GM03348 (cell line): Measurements from ENCODE around the gene ASB2.
A peak's percentile ranks its signal among the peaks of the same experiment; 100 is the strongest.

Source experiments
- DNase-seq: peaks from one replicate; pipeline ENCODE4 v3.0.0; 2012; ENCODE audit warnings: low spot score

ASB2 gene

DNA sequence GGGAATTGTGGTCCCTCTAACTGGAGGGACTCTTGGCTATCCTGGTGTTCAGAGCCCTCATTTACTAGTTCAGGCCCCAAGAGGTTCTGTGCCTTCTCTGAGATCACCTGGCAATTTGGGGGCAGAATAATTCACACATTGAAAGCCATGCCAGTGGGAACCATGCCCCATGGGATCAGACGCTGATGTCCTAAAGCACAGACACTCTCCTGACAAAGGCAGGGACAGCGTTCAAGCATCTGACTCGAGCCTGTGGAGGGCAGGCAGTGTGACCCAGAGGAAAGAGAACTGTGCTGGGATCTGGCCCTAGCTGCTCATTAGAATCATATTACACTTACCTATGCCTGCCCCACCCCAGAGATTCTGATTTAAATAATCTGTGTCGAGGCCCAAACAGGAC, 2.4 kb upstream of the ASB2 start:
- no peak for DNase-seq

GRCh38 chr14:93977790-93978581, 1.6 kb upstream of the ASB2 start:
- no peak for DNase-seq

DNA sequence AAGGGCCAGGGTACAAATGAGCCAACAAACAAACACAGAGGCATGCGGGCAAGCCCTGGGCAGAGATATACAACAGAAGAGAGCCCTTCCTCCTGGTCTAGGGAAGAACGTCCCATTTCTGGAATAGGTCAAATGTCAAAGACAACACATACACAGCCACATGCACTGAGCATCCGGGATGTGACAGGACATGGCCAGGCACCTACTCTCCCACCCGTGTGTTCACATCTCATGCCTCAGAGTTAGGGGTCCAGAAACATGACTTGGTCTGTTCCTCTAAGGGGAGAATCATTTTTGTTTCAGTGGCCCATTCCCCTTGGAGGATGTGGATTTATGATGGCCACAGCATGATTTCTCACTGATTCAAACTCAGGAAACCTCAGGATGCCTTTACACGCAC, 801 bp upstream of the ASB2 start:
- no peak for DNase-seq

DNA sequence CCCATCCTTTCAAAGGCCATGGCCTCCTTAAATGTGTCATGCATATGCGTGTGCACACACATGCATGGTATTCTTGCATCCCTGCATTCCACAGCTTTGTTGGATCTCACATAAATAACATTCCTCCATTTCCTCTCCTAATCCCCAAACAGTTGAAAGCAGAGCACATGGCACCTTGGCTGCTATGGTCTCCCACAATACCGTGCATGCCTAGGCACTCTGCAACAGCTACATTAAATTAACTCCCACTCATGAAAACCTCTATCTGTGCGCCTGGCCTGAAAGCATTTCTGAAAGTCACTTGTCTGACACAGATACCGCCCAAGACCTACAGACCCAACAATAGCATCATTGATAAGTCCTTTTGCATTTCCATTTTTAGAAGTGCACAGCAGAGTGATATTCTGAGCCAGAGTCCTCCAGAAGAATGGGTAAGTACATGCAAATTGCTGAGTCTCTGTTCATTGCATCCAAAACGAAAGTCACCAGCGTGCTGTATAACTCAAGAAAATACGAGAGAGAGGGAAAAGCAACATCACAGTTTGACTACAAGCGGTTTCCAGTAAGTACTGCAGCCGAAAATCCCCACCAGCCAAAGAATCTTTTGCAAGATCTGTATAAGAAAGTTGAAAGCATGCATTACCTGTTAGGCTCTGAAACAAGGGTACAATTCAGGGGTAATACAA, 436 bp downstream of the ASB2 start:
- peak; percentile 36 for DNase-seq

DNA sequence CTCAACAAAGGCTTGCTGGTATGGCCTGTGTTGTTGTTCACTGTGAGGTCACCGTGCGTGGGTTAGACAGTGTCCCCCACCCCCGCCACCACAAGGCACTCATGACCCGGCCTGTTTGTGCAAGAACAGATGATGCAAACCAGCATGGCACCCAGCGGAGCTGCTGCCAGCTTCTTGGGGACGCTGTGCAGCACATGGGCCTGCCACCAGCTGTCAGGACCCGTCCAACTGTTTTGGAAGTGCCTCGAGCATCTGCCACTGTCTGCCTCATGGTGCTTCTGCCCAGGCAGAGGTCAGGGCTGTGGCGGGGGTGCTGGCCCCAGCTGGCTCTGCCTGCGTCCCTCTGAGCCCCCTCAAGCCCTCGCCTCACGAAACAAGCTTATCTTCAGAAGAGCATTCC, 1.5 kb downstream of the ASB2 start:
- no peak for DNase-seq

DNA sequence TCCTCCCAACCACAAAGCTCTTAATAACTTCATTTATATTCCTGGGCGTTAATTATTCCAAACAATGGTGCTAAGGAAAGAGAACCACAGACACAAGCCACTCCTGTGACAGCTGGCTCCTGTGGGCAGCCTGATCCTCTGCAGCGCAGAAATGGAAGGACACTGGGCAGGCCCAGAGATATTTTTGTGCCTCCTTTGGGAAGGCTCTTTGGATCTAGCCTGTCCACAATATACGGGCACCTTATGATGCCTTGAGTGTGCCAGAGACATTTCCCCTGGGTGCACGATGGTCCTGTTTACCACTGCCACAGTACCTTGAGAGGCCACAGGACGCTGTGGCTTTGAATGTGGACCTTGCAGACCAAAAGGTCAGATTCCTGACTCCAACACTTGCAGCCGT, 2.1 kb downstream of the ASB2 start:
- no peak for DNase-seq

GRCh38 chr14:93973607-93974006, 2.8 kb downstream of the ASB2 start:
- no peak for DNase-seq

DNA sequence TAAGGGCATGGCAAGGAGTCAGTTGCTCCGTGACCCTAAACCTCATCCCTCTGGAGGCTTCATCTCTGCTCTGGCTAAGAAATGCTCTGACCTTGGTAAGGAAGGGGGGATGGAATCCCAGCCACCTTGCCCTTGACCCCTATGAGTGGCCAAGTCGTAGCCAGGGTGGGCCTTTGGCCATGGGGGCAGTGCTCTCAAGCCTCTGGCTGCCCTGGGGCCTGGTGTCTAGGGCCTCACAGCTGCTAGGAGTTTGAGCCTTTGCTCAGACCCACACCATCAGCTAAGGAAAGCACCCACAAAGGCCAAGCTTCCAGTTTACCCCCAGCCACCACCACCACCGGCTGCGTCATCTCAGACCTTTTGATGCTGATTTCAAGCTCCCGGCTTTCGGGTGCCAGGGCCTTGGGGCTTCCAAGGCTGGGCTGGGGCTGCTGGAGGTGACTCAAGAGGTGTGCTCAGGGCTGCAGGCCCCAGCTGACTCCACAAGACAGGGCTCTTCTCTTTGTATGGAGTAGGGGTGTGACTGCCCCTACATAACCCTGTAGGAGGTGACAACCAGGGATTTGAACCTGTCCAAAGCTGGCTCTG, 3.7 kb downstream of the ASB2 start:
- DNase-seq, result no peak

DNA sequence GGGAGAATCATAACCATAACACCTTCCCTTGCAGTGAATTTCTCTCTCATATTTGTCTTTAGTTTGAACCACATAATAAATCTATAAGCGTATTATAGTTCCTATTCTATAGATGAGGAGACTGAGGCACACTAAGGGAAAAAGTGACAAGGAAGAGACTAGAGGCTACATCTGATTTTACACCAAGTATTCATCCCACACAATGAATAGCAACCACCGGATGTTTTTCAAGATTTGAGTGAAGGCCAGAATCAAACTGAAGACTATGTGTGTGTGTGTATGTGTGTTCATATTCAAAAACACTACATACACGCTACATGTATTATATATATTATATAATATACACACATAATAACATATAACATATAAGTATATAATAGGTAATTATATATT, 4.7 kb downstream of the ASB2 start:
- DNase-seq, result no peak

DNA sequence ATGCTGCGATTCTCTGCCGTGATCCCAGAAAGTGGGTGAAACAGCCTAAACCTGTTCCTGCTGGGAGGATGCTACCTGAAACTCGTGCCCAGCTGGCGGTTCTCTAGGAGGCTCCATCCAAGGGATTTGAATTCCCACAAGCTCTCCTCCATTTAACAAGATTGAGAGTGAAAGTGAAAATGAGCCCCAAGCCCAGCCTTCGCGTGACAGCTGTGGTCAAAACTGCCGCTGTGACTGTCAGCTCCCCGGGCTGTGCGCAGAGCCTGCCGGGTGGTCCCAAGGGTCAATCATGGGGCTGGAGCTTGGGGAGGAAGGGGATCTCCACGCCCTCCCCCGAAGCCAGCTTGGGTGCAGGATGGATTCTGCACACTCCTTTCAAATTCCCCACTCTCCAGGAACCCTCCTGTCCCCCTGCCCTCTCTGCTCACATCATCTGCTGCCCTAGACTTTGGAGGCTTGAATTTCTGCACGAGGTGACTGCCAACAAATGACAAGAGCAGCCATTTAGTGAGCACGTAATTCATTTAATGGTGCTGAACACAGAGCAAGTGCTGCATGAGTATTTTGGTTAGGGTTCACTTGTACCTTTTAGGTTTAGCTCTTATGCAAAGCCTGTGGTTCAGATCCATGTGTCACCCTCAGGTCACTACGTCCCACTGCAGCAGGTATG, 5.3 kb downstream of the ASB2 start:
- no peak for DNase-seq

DNA sequence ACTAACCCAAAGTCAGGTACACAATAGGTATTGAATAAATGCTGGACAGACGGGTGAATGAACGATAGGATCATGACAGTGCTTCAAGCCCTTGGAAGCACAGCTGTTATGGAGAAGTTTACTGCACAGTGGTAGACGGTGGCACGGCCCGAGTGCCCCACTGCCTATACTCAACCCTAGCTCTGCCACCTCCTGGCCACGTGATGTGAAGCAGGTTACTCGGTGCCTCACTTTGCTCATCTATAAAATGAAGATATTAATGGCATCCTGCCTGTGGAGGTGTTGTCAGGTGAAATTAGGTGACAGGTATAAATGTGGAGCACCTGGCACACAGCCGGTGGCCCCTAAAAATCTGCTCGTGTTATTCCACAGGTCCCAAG, 5.8 kb downstream of the ASB2 start:
- no peak for DNase-seq

- DNase-seq, result no peak
These were observed 7.1 kb downstream of the ASB2 start for GRCh38 chr14:93969082-93969828.

- no peak for DNase-seq
These were observed 8.6 kb downstream of the ASB2 start for GRCh38 chr14:93967637-93968250.

- DNase-seq, result no peak
These were observed 10.4 kb downstream of the ASB2 start for GRCh38 chr14:93965946-93966474.

DNA sequence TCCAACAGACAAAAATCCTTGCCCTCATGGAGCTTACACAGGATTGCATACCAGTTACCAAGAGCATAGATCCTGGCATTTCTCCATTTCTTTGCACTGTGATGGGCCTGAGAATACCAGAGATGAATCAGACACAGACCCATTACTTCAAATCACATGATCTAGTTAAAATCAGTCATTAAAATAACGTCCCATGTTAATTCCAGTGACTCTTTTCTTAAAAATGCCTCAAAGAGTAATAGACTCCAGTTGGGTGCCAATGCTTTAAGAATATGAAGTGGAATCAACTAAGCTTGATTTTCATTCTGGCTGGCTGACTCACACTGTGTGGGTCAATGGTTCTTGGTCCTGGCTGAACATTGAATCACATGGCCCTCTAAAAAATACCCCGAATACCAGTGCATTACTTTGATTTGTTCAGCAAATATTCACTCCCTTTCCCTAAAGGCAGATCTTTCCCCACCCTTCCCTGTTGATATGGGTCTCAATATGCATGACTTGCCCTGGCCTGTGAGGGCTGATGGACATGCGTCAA, 11.0 kb downstream of the ASB2 start:
- DNase-seq, result peak; percentile 83

- no peak for DNase-seq
These were observed 11.5 kb downstream of the ASB2 start for GRCh38 chr14:93964820-93965286.

DNA sequence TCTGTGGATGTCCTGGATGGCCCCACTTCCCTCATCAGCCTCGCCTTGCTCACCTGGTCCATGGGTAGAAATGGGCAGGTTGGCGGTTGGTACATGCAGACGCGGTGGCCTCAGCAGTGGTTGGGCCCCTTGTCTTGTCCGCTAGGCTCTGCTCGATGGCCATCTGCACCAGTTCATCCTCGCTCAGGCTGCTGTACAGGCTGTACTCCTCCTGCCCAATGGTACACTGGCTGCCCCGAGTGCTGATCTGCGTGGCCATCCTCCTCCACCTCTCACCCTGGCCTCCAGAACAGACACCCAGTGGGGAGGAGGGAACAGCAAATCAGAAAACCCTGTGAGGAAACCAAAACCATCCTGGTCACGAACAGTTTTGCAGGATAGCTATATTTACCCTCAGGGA, 12.1 kb downstream of the ASB2 start:
- DNase-seq, result no peak

DNA sequence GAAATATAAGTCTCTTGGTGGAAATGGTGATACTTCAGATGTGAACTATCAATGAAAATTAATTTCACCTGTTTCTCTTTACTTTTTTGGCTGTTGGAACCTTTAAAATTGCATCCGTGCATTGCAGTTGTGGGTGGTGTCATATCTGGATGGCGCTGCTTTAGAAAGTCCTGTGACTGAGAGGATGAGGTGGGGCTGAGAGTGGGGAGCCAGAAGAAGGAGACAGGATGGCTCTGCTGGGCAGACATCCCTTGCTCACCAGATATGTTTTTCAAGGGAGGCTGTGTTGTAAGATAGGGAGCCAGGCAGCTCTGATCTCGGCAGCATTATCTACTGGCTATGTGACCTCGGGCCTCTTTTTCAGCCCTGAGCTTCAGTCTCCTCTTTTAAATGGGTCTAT, 12.7 kb downstream of the ASB2 start:
- no peak for DNase-seq

GRCh38 chr14:93962701-93963601, 13.4 kb downstream of the ASB2 start:
- DNase-seq, result no peak

- no peak for DNase-seq
These were observed 14.8 kb downstream of the ASB2 start for GRCh38 chr14:93961620-93962019.
